Kidney epithelial cell (primary cell): ENCODE results near the gene KIF1B. TPM values are rescaled to one million over a fixed set of nuclear protein-coding genes. Genes with fewer than 3 reads are reported as not detected.

Experiments used
- DNase-seq: peaks from one replicate; pipeline ENCODE4 v3.0.0-alpha.2; 2010; ENCODE audit warnings: low read depth
- H3K27me3 ChIP-seq: 2 replicates; pipeline ENCODE4 v1.6.0; 2011; ENCODE audit warnings: low read length; ENCODE audit not compliant: control insufficient read depth, insufficient read depth
- H3K36me3 ChIP-seq: 2 replicates; pipeline ENCODE4 v1.5.1; 2011; ENCODE audit warnings: low read length; ENCODE audit not compliant: control insufficient read depth, insufficient read depth
- H3K4me3 ChIP-seq: 2 replicates; pipeline ENCODE4 v1.5.1; 2011; ENCODE audit warnings: low read depth, mild to moderate bottlenecking, control low read depth, low read length
- CTCF ChIP-seq: IDR thresholded peaks from 2 replicates; pipeline ENCODE4 v1.5.1; 2011; ENCODE audit warnings: mild to moderate bottlenecking, moderate library complexity, low read length, control low read depth, inconsistent platforms; ENCODE audit not compliant: insufficient read depth, poor library complexity, severe bottlenecking
- total RNA-seq: library from RNA; depleted of rRNA; stranded (reverse); fragments of >200 nt; gene quantifications from 2 replicates; pipeline ENCODE4 v1.2.3, GENCODE V29; 2015

Gene KIF1B
- total RNA-seq, 1 donor from 2014 or later = 33.9 TPM

DNA sequence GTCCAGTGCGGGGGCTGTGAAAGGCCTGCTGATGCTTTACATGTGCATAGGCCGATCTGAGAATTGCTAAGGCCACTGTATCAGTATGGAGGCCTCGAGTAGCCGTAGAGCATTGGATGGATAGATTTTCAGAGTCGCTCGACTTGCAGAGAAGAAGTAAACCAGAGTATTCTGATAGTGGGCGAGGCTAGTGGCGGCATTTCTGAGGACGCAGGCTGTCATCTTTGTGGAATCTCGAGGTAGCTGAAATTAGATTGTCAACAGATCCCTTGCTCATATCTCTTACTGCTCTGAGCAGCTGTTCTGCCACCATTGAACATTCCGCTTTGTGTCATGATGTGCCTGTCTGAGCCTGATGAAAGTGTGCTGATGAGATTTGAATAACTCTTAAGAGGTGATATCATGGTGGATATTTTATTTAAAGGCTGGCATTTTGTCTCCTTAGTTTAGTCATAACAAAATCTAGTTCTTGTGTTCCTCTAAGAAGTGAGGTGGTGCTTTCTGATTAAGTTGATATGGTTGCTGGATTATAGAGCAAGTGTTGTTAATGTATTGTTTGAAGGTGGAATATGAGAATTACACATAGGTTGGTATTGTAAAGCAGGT lies 1.5 kb downstream of the KIF1B start:
- no peak for DNase-seq
- no peaks in the 10 kb centered on the region for H3K27me3 ChIP-seq
- H3K4me3 ChIP-seq = peak overlapping the region; percentile 95
- no peak for TF ChIP-seq CTCF
- H3K36me3 ChIP-seq = no peaks in the 10 kb centered on the region

DNA sequence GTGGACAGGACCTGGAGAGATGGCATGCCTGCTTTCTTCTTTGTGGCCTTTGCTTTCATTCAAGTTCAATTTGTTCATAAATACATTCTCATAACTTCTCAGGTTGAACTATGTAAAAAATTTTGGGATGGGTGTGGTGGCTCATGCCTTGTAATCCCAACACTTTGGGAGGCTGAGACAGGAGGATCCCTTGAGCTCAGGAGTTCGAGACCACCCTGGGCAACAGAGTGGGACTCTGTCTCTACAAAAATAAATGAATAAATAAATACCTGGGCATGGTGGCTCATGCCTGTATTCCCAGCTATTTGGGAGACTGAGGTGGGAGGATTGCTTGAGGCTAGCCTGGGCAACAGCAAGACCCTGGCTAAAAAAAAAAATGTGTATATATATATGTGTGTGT lies 2.1 kb downstream of the KIF1B start:
- H3K27me3 ChIP-seq = no peaks in the 10 kb centered on the region
- no peak overlapping the region for H3K4me3 ChIP-seq
- no peak for DNase-seq
- no peaks in the 10 kb centered on the region for H3K36me3 ChIP-seq
- no peak for TF ChIP-seq CTCF

- TF ChIP-seq CTCF = no peak
- Histone ChIP-seq H3K4me3 (no peak overlapping the region), H3K36me3 (no peaks in the 10 kb centered on the region), H3K27me3 (no peaks in the 10 kb centered on the region)
- DNase-seq = no peak
These were observed 2.9 kb downstream of the KIF1B start for GRCh38 chr1:10213186-10213705.

- no peak for DNase-seq
- Histone ChIP-seq H3K27me3 (no peaks in the 10 kb centered on the region), H3K36me3 (no peaks in the 10 kb centered on the region), H3K4me3 (no peak overlapping the region)
- no peak for TF ChIP-seq CTCF
These were observed 5.8 kb downstream of the KIF1B start for GRCh38 chr1:10216090-10216749.

DNA sequence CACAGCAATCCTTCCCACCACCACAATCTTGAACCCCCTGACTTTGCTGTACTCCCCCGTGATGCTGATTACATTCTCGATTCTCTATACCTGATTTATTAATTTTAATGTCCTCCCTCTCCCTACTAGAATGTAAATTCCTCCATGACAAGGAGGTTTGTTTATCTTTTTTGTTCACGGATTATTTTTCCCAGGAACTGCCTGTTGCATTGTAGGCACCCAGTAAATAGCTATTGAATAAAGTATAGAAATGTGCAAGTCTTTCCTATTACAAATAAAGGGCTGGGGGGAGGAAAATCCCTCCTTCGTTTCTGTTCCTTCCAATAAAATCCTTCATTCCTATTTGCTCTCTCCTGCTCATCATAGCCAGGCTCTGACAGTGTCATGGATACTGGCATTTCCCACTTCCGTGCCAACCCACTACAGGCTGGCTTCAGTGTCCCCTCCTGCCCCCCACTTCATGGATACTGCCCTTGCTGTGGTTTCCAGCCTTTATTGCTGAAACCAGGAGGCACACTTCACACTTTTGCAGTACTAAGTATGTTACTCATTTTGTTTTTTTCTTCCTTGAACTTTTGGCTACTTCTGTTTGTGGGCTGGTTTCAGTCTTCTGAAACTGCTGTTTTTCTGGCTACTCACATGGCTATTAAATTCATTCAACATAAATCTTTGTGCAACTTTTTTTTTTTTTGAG lies 7.5 kb downstream of the KIF1B start:
- no peak for TF ChIP-seq CTCF
- no peak for DNase-seq

More for the DNA sequence above, 7.5 kb downstream of the KIF1B start:
- no peaks in the 10 kb centered on the region for H3K27me3 ChIP-seq
- H3K36me3 ChIP-seq = no peaks in the 10 kb centered on the region
- H3K4me3 ChIP-seq = no peak overlapping the region
